Activated effector memory CD4-positive, alpha-beta T cell treated with anti-CD3 and anti-CD28 coated beads, Interleukin-2, amount 50 U/mL, for 16 hours (primary cell): ENCODE measurements around the gene FOXD1.
A peak's percentile ranks its signal among the peaks of the same experiment; 100 is the strongest.
"Not testable (repeated sequence)": the region's sequence is repeated elsewhere in the genome, so short reads cannot be mapped to it uniquely, and the experiment has no call there.

ENCODE experiments used
- DNase-seq: peaks from one replicate; pipeline ENCODE4 v3.0.0-alpha.2; 2020

Gene FOXD1

GRCh38 chr5:73448463-73449136 is at the start of gene FOXD1:
TSS of gene FOXD1 (minus strand) at chr5:73448777. CDS start at chr5:73448362, 415 bp downstream.
- DNase-seq = peak; percentile 76

- no peak for DNase-seq
Observed at GRCh38 chr5:73497497-73498056, 49.0 kb upstream of the FOXD1 start.

- DNase-seq = no peak
Observed at GRCh38 chr5:73496984-73497457, 48.4 kb upstream of the FOXD1 start.

- DNase-seq = no peak
Observed at GRCh38 chr5:73495772-73496335, 47.3 kb upstream of the FOXD1 start.

- no peak for DNase-seq
Observed at GRCh38 chr5:73494721-73495120, 46.1 kb upstream of the FOXD1 start.

GRCh38 chr5:73493421-73493820 is 44.8 kb upstream of the FOXD1 start:
- DNase-seq = no peak

- no peak for DNase-seq
Observed at GRCh38 chr5:73491155-73491554, 42.6 kb upstream of the FOXD1 start.

GRCh38 chr5:73490088-73490487 is 41.5 kb upstream of the FOXD1 start:
- DNase-seq = no peak

GRCh38 chr5:73488806-73489205 is 40.2 kb upstream of the FOXD1 start:
- DNase-seq = no peak

- no peak for DNase-seq
Observed at GRCh38 chr5:73487815-73488214, 39.2 kb upstream of the FOXD1 start.

- not testable (repeated sequence) for DNase-seq
Observed at GRCh38 chr5:73487257-73487656, 38.7 kb upstream of the FOXD1 start.

- DNase-seq = no peak
Observed at GRCh38 chr5:73486119-73486899, 37.7 kb upstream of the FOXD1 start.

- no peak for DNase-seq
Observed at GRCh38 chr5:73485715-73486114, 37.1 kb upstream of the FOXD1 start.

GRCh38 chr5:73484511-73484910 is 35.9 kb upstream of the FOXD1 start:
- no peak for DNase-seq

- no peak for DNase-seq
Observed at GRCh38 chr5:73483676-73484075, 35.1 kb upstream of the FOXD1 start.

- no peak for DNase-seq
Observed at GRCh38 chr5:73482383-73483136, 34.0 kb upstream of the FOXD1 start.

GRCh38 chr5:73480500-73480899 is 31.9 kb upstream of the FOXD1 start:
- DNase-seq = no peak

GRCh38 chr5:73472116-73472515 is 23.5 kb upstream of the FOXD1 start:
- DNase-seq = no peak

GRCh38 chr5:73471654-73472053 is 23.1 kb upstream of the FOXD1 start:
- no peak for DNase-seq

GRCh38 chr5:73469878-73470277 is 21.3 kb upstream of the FOXD1 start:
- DNase-seq = no peak

- DNase-seq = not testable (repeated sequence)
Observed at GRCh38 chr5:73468638-73469037, 20.1 kb upstream of the FOXD1 start.

- DNase-seq = no peak
Observed at GRCh38 chr5:73464016-73464745, 15.6 kb upstream of the FOXD1 start.
